Thyroid gland (tissue), 4 donors: ENCODE results near the gene LRRC37A3.
"Not testable (repeated sequence)": the region's sequence is repeated elsewhere in the genome, so short reads cannot be mapped to it uniquely, and the experiment has no call there.

Experiments
- POLR2A ChIP-seq, 2 donors: fragments of 450-650 bp; IDR thresholded peaks; one replicate each; pipeline ENCODE4 v1.6.1; 2017; ENCODE audit warnings: antibody characterized with exemption in 2 of 2, mild to moderate bottlenecking in 2 of 2, moderate library complexity in 1 of 2
- TF ChIP-seq, protein P1 (sequence below), 6 experiments: fragments of 200-600 bp in 3 of 6; fragments of 450-650 bp in 3 of 6; sonication (generic) in 3 of 6; IDR thresholded peaks; one replicate each; pipeline ENCODE4 v1.5.1; 2016 to 2019; ENCODE audit warnings: antibody characterized with exemption in 6 of 6, mild to moderate bottlenecking in 2 of 6, inconsistent platforms in 1 of 6, moderate library complexity in 1 of 6

DNA sequence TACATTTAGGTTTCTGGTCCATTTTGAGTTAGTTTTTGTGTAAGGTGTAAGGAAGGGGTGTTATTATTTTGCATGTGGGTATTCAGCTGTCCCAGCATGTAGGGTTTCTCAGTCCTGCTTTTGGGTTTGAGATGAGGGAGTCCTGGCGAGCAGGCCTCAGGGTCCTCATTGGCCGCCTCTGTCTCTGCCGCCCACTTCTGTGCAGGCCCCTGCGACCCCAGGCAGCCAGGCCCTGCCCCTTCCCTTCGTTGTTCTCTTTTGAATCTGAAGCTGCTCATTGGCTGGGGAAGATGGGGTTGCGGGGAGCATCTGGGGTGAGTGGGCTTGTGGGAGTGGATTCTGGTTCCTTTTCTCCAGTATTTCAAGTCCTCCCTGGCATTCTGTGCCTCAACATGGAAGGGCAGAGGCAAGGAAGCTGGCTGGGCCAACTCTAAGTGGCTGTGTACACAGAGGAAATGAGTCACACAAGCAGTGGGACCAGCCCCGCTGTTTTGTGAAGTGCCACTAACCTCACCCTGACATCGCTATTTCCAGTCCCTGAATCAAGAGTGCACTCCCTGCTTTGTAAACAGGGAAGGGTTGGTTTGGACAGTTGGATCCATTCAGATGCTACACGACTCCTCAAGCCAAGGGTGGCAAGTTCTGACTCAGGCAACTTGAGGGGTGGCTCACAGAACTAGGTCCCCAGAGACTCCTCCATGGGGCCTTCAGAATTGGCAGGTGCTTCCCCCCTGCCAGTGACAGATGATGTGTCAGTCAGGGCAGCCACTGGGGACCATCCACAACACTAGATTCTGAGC is 110.9 kb downstream of the LRRC37A3 start:
- TF ChIP-seq, protein P1, sequence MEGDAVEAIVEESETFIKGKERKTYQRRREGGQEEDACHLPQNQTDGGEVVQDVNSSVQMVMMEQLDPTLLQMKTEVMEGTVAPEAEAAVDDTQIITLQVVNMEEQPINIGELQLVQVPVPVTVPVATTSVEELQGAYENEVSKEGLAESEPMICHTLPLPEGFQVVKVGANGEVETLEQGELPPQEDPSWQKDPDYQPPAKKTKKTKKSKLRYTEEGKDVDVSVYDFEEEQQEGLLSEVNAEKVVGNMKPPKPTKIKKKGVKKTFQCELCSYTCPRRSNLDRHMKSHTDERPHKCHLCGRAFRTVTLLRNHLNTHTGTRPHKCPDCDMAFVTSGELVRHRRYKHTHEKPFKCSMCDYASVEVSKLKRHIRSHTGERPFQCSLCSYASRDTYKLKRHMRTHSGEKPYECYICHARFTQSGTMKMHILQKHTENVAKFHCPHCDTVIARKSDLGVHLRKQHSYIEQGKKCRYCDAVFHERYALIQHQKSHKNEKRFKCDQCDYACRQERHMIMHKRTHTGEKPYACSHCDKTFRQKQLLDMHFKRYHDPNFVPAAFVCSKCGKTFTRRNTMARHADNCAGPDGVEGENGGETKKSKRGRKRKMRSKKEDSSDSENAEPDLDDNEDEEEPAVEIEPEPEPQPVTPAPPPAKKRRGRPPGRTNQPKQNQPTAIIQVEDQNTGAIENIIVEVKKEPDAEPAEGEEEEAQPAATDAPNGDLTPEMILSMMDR (IDR thresholded peaks at IDR 0.05), result not testable (repeated sequence)
- TF ChIP-seq POLR2A (IDR thresholded peaks at IDR 0.05), result not testable (repeated sequence)
